HG02970 (cell line): ENCODE measurements around the gene CACNG1.
"Not testable (repeated sequence)": the region's sequence is repeated elsewhere in the genome, so short reads cannot be mapped to it uniquely, and the experiment has no call there.

Experiments
- ATAC-seq: cut with Tn5 transposase; IDR thresholded peaks from one replicate; pipeline ENCODE4 v1.9.1; 2021; ENCODE audit warnings: mild to moderate bottlenecking, moderate library complexity, moderate number of reproducible peaks; ENCODE audit not compliant: unreplicated experiment, low FRiP score

CACNG1 gene

DNA sequence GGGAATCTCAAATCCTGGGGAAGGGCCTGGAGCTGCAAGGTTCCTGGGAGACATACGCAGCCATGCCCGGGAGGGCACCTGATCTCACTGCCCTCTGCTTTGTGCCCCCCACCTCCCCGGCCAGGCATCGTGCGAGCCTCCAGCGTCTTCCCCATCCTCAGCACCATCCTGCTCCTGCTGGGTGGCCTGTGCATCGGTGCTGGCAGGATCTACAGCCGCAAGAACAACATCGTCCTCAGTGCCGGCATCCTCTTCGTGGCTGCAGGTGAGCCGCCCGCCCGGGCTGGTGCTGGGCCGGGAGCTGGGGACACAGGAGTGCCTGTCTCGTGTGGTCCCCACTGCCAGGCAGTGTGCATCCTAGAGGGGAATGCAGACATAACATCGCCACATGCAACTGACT, 19.6 kb upstream of the CACNG1 start:
- no peak for ATAC-seq

DNA sequence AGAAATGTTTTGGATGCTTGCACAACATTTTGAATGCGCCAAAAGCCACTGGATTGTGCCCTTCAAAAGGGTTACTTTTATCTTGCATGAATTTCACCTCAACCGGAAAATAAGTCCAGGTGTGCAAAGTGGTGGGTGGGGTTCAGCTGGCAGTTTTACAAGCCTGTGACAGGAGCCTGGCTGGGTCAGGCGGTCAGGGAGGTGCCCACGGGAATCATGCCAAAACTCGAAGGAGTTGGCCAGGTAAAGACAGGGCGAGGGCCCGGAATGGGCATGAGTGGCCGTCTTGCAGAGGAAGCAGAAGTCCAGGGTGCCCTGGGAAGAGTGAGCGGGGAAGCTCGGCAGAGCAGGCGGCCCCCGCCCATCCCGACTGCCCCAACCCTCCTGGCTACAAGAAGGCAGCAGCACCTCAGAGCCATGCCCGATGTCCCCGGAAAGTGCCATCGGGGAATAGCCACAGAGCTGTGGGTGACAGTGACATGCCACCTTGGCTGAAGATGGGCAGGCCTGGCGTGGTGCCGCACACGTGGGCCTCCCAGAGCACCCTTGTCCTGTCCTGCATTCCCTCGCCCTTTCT, 19.1 kb upstream of the CACNG1 start:
- ATAC-seq, result no peak

DNA sequence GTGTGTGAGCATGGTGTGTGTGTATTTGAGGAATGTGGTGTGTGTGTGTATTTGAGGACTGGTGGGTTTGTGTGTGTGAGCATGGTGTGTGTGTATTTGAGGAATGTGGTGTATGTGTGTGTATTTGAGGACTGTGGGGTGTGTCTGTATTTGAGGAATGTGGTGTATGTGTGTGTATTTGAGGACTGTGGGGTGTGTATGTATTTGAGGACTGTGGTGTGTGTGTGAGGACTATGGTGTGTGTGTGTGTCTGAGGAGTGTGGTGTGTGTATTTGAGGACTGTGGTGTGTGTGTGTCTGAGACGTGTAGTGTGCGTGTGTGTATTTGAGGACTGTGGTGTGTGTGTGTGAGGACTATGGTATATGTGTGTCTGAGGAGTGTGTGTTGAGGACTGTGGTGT, 18.0 kb upstream of the CACNG1 start:
- no peak for ATAC-seq

DNA sequence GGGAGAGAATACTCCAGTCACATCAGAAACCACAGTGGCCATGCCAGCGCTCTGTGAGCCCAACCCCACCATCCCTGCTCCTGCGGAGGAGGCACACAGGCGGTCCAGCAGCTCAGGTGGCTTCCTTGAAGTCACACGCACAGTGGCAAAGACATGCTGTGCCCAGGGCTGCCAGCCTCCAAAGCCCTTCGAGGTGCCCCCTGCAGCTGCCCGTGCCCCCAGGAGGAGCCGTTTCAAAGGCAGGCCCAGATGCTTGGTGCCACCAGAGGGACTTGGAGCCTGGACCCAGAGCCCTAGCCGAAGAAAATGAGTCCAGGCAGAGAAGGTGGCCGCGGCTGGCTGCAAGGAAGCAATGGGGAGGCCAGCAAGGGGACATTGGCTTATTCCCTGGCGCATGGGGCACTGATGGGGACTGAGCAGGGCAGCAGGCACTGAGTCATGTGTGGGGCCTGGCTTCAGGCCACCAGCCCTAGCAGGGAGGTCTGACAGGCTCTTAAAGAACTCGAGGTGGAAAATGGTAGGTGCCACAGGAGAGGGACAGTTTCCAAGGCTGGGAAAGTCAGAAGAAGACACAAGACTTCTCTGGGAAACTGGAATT, 17.2 kb upstream of the CACNG1 start:
- ATAC-seq, result no peak

DNA sequence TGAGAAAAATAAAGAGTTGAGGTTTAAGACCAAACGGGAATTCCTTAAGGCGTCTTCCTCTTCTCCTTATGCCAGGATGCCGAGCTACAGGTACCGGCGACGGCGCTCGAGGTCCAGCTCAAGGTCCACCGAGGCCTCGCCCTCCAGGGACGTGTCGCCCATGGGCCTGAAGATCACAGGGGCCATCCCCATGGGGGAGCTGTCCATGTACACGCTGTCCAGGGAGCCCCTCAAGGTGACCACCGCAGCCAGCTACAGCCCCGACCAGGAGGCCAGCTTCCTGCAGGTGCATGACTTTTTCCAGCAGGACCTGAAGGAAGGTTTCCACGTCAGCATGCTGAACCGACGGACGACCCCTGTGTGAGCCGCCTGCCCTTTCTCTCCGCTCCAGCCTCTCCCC, 13.7 kb upstream of the CACNG1 start:
- no peak for ATAC-seq

DNA sequence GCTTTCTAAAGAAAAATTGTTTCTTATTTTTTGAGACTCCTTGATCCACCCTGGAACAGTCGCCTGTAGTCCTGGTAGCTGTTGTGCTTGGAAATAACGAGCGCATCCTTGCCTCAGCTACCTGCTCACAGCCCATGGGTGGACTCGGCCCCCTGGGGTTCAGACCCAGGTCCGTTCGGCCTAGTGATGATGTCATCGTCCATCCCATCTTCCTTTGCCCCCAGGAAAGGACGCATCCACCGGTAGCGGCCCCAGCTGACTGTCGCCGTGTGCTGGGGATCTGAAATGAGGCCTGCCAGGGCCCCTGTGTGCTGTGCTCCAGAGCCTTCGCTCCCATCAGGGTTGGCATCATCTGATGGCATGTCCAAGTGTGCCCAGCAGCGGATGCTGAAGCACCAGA, 12.0 kb upstream of the CACNG1 start:
- no peak for ATAC-seq

DNA sequence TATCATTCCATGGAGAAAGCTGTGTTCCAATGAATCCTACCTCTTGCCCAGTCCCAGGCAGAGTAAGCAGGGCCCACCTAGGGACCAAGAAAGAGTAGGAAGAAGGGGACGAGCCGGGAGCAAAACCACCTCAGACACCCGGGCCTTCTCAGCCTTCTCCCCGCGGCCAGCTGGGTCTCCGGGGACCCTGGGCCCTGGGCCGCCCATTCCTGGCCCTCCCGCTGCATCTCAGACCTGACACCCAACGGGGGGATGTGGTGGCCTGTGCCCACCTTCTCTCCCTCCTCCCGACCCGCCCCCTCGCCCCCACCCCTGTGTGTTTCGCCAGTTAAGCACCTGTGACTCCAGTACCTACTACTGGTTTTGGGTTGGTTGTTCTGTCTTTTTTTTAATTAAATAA, 11.4 kb upstream of the CACNG1 start:
- no peak for ATAC-seq

DNA sequence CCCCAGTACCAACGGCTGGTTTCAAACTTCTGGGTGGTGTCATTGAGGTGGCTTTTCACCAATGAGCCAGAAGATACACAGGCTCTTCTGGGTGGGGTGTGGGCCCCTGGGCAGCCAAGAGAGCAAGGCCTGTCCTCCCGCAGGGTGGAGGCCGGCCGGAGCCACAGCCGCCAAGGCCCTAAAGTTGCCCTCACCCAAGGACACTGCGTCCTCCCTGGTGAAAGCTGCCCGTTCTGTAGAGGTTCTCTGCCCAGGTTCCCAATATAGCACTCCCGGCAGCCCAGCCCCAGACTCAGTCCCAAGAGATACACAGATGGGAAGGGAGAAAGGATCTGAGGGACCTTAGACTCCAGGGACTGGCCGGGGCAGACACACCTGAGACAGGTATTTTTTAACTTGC, 10.7 kb upstream of the CACNG1 start:
- ATAC-seq, result no peak

DNA sequence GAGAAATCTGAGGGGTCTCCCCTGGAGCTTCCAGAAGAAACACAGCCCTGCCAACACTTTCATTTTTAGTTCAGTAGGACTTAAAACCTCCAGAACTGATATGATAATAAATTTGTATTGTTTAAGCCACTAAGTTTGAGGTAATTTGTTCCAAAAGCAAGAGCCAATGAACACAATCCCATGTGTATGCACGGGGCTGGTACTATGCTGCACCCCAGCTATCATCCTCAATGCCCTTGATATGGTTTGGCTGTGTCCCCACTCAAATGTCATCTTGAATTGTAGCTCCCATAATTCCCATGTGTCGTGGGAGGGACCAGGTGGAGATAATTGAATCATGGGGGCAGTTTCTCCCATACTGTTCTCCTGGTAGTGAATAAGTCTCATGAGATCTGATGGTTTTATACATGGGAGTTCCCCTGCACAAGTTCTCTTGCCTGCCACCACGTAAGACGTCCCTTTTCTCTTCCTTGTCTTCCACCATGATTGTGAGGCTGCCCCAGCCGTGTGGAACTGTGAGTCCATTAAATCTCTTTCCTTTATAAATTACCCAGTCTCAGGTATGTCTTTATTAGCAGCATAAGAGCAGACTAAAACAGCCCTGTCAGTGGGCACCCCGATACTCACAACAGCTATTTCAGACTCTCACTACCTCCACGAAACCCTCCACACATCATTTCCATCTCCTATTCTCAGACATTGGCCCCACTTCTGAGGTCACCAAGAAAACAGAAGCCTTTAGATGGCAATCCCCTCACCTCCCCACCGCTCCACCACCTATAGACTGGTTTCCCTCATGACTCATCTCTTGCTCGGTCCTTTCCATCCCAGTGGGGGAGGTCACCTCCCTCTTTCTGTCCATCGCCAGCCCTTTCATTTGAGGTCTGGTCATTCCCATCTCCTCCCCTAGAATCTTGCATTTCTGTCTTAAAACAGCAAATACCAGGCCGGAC, 8.9 kb upstream of the CACNG1 start:
- no peak for ATAC-seq

DNA sequence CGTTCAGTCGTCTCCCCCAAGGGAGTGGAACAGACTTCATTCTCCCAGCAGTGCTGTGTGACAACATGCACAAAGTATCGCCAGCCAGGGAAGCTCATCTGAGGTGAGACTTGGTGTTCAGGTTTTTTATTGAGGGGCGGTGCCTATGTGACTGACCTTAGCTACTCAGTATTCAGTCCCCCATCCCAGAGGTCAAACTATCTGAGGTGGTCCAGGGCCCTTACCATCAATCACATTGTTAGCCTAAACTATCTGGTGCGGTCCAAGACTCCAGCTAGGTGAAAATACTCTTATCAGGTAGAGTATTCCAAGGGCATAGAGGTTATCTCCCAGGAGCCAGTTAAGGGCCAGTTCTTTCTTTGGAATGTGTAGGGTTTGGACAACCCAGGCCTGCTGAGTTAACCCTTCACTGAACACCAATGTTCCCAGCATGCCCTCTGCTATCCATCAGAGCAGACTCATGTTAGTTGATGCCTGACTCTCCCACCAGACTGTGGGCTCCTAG, 5.4 kb upstream of the CACNG1 start:
- no peak for ATAC-seq

DNA sequence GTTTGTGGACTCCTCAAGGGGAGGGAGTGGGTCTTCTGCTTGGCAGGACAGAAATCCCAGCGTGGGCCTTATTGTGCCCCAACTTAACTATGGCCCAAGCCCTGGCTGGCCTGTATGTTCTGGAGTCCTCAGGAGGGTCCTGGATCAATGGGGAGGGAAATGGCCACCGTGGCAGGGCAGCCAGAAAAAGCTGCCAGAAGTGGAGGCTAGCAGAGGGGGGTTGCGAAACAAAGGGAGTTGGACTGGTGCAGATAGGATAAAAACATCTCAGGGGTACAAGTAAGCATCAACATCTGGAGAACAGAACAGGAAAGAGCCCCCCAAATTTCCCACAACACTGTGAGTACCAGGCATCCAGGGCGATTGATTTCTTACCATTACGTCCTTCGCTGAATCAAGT, 3.7 kb upstream of the CACNG1 start:
- ATAC-seq, result no peak

DNA sequence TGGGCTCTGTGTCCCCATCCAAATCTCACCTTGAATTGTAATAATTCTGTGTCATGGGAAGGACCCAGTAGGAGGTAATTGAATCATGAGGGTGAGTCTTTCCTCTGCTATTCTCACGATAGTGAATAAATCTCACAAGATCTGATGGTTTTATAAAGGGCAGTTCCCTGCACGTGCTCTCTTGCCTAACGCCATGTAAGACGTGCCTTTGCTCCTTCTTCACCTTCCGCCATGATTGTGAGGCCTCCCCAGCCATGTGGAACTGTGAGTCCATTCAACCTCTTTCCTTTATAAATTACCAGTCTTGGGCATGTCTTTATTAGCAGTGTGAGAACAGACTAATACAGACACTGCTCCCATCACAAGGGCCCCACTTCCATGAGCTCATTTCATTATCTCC, 3.2 kb upstream of the CACNG1 start:
- not testable (repeated sequence) for ATAC-seq

DNA sequence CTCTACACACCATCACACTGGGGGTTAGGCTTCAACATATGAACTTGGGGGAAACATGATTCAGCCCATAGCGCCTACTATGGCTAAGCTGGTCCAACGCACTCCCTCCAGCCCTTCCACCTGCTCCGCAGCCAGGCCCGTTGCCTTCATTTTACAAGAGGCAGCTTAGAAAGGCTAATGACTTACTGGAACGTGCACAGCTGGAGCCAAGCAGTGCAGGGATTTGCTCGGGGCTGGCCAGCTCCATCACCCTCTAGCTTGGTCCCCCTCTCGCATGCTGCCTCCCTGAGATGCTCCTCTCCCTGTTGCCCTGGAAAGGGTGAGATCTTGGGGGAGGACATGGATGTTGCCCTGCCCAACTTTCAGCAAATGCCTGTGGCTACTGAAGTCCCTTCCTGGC, 2.8 kb upstream of the CACNG1 start:
- no peak for ATAC-seq

DNA sequence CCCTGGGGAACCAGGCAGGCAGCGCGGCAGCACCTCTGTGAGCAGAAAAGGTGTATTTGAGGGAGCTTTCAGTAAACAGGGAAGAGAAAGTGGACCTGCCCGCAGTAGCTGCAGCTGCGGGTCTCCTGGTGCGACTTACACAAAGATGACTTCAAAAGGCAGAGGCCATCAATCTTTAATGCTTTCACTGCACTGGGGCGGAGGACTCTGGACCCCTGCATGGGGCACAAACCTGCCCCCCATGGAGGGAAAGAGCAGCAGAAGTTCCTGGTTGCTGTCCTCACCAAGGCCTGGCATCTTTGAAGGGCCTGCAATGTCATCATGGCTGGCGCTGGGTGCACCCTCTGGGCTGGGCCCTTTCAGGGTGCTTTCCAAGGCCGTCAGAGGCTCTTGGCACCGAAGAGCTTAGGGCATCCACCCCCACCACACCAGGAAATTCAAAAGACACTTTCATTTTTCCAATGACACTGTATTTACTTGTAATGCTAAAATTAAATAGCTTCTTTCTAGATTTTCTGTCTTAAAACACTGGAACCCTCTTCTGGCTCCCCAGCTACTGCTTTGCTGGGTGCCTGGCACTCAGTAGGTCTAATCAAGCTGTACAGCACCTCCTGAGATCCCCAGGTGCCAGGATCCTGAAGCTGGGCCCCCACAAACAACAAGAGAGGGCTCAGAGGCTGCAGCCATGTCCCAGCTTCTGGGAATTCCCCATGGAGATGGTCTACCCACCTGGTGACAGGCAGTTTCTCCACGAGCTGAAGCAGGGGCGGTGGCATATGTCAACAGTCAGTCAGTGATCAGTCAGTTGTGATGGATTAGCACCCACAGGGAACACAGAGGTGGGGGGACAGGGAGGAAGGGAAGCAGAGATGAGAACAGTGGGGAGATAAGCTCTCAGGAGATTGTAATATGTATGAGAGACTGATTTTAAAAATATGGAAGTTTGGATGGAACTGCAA, 2.1 kb upstream of the CACNG1 start:
- no peak for ATAC-seq

DNA sequence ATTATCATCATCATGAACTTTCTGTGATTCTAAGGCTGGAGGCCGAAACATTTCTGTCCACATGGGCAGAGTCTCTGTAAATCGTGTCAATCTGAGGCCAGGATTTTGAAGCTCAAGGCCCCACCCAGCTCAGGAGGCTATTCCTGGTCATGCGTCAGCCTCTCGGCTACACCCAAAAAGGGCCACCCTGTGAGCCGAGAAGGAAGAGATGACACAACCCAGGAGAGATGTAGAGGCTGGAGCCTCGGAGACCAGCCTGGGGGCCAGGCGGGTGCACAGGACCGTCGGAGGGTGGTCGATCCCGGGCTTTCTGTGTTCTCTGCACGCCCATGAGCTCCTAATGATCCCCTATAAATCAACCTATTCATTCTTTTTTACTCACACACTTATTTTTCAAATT, 1.1 kb upstream of the CACNG1 start:
- no peak for ATAC-seq

DNA sequence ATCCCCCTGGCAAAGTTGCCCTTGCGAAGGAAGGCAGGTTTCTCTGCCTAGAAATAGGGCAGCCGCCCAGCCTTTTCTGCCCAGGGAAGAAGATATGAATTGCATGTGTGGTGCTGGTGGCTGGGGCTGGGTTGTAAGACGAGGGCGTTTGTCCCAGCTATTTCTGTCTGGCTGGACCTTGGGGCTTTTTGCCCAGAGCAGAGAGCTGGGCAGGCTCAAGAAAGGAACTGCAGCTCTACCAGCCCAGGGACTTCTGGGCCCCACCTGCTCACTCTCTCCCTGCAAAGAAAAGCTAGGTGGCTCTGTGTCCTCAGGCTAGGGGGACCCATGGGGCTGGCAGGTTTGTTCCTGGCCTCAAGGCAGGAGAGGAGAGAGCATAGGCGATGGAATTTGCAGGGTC, 586 bp downstream of the CACNG1 start:
- ATAC-seq, result no peak

DNA sequence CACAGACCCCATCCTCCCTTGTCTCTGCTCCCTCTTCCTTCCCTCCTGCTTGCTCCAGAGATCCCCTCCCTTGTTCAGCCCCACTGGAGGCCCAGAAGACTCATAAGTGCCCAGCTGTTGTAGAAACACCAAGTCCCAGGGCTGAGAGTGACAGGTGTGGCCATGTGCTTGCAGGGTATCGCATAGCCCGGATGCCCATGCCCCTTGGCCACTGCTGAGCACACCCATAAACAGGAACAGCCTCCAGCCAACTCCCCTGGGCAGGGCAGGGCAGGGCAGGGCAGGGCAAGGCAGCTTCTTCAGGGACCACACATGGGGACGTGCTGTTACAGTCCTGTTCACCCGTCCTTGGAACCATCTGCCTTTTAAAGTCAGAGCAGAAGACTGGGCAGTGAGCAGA, 2.0 kb downstream of the CACNG1 start:
- ATAC-seq, result no peak

DNA sequence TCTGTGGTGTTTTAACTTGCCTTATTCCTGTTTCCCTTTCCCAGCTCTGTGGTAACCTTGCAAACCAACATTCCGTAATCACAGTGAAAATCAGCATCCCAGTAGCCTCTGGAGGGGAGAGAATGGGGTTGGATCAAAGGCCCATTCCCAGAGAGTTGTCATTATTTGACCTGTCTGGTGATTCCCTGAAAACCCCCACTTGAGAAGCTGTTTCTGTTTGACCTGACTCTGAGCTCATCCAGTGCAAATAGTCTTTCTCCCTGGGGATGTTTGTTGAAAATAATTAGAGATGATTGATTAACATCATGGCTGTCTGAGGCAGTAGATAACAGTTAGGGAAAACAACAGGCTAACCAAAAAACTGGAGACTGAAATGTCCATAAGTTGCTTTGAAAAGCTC, 3.0 kb downstream of the CACNG1 start:
- no peak for ATAC-seq

DNA sequence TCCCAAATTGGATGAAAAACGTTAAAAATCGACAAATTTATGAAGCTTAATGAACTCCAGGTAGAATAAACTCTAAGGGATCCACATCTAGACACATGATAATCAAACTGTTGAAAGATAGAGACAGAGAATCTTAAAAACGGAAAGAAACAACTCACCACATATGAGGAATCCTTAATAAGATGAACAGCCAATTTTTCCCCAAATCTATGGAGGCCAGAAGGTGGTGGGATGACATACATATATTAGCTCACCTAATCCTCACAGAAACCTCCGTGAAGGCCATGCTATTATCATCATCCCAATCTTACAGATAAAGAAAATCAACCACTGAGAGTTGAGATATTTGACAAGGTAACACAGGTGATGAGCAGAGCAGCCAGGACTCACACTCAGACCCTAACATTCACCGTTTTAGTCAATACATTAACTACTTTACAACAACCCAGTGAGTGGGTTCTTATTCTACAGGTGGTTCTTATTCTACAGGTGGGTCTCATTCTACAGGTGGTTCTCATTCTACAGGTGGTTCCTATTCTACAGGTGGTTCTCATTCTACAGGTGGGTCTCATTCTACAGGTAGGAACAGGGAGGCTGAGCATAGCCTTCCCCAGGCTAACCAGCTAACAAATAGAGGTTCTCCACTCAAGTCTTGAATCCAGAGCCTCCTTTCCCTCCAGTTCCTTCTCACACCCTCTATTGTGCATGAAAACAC, 4.8 kb downstream of the CACNG1 start:
- no peak for ATAC-seq

DNA sequence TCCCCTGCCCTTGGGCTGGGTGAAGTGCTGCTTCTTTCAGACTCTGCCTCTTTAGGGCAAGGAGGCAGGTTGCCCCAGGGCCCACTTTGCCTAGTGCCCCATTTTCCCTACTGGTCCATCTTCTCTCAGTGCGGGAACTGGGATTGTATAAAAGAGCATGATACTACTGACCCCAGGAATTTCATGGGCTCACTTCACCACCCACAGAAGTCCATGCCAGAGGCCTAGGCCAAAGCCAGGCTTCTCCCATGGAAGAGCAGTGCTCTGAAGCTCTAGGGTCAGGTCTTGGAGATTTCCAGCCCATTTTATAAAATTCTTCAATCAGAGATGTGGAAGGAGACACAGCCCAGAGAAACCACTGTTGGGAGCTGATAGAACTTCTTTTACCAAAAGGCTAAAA, 5.7 kb downstream of the CACNG1 start:
- no peak for ATAC-seq
